ENCODE measurements around the gene CD209.
"Not testable (repeated sequence)": the region's sequence is repeated elsewhere in the genome, so short reads cannot be mapped to it uniquely, and the experiment has no call there.

The CD209 gene, protein sequence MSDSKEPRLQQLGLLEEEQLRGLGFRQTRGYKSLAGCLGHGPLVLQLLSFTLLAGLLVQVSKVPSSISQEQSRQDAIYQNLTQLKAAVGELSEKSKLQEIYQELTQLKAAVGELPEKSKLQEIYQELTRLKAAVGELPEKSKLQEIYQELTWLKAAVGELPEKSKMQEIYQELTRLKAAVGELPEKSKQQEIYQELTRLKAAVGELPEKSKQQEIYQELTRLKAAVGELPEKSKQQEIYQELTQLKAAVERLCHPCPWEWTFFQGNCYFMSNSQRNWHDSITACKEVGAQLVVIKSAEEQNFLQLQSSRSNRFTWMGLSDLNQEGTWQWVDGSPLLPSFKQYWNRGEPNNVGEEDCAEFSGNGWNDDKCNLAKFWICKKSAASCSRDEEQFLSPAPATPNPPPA

DNA sequence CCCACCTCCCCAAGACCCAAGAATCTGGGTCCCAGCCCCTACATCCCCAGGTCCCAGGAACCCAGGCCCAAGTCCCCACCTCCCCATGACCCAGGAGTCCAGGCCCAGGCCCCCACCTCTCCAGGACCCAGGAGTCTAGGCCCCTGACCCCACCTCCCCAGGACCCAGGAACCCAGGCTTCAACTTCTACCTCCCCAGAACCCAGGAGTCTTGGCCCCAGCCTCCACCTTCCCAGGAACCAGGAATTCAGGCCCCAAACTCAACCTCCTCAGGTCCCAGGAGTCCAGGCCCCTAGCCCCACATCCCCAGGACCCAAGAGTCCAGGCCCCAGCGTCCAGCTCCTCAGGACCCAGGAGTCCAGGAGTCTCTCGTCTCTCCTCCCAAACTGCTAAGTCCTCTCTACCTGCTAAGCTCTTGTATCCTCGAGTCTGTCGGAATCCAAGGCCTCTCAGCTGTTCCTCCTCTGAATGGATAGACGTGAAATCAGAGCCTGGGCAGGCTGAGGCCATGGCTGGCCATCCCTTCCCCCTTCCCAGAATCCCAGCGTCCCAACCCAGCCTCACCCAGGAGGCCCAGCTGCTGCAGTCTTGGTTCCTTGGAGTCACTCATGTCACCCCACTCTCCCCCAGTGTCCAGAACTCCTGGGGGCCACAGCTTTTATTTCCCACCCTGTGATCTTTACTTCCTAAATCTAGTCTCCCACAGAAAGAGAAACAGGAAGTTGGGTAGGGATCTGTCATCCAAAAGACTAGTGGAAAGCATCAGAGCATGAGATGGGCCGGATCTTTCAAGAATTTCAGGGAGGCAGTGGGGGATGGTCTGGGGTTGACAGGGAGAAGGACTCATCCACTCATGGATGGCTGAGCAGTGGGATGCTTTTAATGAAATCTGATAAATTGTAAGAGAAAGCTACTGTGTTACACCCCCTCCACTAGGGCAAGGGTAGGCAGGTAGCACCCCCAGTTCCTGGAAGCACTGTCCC lies at the start of gene CD209:
CD209 (minus strand) TSS at position 632 of the 982 bp plus-strand sequence; CDS start at position 609, 23 bp downstream.
- DNase-seq: no peak

DNA sequence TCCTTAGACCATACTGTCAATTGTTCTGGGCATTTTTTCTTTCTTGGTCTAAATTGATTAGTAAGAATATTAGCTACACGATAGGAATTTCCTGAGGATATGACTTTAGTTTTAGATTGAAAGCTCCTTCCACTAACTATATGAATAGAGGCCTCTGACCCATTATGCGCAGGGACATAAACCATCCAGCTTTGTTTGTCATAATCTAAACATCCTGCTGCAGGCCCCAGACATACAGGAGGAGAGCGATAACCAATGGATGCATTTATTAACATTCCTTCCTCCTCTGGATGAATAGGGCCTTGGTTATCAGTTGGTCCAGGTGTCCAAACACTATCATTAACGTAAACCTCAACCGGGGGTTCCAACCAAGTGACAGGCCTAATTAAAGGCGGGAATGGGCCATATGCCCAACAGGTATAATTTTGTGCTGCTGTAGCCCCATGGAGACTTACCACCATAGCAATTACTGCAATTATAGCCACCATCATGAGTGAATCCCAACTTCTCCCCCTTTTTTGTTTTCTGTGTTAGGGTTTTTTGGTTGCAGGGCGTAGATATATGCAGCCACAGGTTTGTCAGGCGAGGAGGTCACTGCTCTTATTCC lies 48.3 kb upstream of the CD209 start:
- DNase-seq: no peak

DNA sequence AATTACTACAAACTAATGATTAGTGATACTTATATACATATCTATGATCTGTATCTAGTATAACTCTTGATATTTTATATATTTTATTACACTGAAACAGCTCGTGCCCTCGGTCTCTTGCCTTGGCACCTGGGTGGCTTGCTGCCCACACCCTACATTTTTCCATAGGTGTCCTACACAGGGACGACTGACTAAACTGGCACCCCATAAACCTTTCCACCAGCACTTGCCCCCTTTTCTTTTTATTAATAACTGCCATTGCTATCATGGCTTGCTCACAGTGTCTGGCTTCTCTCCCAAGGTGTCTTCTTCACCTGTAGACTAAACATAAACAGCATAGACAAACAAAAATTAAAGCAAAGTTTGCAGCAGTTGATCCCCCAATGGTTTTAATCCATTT lies 46.2 kb upstream of the CD209 start:
- no peak for DNase-seq

DNA sequence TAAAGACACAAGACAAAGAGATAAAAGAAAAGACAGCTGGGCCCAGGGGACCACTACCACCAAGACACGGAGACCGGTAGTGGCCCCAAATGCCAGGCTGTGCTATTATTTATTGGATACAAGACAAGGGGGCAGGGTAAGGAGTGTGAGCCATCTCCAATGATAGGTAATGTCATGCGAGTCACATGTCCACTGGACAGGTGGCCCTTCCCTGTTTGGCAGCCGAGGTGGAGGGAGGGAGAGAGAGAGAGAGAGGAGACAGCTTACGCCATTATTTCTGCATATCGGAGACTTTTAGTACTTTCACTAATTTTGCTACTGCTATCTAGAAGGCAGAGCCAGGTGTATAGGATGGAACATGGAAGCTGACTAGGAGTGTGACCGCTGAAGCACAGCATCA lies 45.4 kb upstream of the CD209 start:
- DNase-seq: not testable (repeated sequence)

DNA sequence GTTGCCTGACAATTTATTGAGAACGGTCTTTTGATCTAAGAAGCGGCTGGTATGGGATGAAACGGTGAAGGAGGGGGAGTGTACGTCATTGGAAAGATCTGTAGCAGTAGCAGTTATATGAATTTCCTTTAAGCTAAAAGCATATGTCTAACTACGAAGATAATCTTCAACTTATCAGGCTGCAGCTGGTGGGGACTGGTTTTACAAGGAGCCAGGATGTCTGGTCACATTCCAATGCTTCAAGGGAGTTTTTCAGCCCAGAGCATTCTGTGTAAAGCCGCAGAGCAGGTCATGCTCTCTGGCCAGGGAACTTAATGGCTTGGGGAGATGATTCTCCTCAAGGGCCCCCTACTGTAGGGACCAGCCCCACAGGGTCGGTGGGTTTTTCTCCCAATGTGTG lies 44.9 kb upstream of the CD209 start:
- no peak for DNase-seq

DNA sequence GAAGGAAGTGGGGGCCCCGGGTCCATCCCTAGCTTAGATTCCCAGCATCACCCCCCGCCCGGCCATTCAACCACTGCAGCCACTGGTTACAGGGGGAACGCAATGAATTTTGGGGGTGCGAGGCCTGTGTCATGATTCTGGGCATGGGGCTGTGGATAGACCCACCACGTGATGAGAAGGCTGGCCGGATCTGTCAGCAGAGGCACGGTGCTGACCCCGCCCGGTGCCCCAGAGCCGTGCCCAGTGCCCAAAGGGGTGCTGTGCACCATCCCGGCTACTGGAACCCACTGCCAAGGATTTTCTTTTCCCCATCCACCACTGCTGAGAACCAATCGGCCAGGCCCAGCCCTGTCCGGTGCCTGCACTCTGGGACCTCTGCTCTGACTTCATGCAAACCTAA lies 43.1 kb upstream of the CD209 start:
- no peak for DNase-seq

DNA sequence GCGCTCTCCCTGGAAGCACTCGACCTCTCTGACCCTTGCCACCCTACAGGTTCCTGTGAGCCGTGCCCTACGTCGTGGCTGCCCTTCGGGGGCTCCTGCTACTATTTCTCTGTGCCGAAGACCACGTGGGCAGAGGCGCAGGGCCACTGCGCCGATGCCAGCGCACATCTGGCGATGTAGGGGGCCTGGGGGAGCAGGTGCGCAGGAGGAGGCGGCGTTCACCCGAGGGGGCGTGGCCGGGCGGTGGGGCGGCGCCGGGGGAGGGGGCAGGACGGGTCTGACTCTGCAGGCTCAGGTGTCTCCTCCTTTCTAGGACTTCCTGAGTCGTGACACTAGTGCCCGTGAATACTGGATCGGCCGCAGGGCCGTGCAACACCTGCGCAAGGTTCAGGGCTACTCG lies 42.1 kb upstream of the CD209 start:
- no peak for DNase-seq

DNA sequence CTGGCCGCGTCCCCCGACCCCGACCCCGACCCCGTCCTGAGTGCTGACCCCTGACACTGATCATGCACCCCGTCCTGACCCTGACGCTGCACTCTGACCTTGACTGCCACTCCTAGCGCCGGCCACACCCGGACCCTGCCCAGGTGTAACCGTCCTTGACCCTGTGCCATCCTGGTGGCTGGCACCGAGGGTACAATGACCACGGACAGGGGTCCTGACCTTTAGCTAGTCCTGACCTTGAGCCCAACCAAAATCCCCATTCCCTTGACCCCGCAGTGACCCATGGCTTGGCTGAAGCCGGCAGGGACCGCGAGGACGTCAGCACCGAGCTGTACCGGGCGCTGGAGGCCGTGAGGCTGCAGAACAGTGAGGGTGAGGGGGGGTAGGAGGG lies 41.6 kb upstream of the CD209 start:
- DNase-seq: no peak

DNA sequence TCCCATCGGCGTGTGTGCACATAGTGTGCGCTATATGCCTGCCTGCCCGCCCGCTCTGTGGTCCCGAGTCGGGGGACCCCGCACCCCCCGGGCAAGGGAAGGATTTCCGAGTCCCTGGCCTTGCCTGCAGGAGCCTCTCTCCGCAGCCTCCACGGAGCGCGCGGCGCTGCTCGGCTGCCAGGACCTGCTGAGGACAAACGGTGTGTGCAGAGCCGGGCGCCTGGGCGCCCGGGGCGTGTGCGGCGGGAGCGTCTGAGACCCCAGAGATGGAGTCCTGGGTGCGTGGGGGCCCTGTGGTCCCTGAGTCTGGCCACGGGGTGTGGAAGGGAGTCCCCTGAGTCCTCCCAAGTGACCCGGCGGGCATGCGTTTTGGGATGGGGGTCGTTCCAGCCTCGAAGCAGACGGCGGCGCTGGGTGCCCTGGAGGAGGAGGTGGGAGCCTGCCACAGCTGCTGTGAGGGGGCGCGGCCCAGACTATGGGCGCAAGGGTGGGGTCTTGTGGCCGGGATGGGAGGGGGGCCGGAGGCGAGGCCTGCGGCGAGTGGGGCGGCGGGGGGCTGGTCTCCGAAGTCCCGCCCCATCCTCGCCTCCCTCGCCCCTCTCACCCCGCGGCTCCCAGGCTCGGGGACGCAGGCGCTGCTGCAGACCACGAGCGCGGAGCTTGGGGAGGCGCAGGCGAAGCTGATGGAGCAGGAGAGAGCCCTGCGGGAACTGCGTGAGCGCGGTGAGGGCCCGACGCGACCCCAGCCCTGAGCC lies 41.0 kb upstream of the CD209 start:
- no peak for DNase-seq

DNA sequence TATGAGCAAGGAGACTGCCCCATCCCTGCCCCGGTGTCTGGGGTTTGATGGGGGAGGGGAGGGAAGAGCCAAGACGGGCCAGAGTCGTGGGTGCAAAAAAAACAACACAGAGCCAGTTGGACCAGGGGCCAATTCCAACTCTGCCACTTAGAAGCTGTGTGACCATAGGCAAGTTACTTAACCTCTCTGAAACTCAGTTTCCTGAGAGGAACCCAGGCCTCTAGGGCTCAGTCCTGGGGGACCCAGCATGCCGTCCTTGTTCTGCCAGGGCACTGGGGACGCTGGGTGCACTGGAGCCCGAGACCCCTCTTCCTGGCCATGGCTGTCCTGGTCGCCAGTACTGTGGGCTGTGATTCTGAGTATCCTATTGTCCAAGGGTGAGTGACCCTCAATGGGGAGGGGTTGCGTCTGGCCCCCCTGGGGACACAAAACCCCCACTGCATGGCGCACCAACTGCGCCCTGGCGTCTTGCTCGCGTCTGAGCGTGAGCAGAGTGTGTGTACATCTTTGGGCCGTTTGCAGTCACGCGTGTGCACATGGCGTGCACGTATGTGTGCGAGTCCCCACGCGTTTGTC lies 40.4 kb upstream of the CD209 start:
- no peak for DNase-seq

DNA sequence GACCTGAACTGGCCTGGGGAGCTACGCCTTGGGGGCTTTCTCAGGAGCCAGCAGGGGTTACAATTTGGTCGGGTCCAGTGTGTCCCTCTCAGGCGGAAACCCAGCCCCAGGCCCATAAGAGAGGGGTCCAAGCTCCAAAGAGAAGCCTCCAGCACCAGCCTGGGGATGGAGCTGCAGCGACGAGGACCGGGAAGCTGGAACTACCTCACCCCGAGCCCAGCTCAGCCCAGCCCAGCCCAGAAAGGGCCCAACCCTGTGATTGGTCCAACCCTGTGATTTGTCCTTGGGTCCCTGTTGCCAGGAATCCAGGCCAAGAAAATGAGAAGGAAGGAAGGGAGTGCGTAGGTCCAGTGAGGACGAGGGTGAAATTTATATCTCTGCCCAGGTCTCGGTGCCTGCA lies 39.8 kb upstream of the CD209 start:
- no peak for DNase-seq

DNA sequence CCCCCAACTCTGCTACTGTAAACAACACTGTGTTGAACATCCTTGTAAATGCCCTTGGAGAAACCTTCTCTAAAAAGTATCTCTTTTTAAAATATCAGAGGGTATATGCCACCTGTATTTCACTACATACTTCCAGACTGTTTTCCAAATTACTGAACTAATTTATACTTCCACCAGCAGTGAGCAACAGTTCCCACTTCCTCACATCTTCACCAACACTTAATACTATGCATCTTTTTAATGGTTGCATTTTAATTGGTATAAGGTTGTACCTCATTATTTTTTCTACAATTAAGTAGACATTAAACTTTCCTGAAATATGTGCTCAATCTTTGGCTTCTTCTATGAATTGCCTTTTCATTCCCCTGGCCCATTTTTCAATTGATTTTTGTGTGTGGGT lies 37.5 kb upstream of the CD209 start:
- no peak for DNase-seq

DNA sequence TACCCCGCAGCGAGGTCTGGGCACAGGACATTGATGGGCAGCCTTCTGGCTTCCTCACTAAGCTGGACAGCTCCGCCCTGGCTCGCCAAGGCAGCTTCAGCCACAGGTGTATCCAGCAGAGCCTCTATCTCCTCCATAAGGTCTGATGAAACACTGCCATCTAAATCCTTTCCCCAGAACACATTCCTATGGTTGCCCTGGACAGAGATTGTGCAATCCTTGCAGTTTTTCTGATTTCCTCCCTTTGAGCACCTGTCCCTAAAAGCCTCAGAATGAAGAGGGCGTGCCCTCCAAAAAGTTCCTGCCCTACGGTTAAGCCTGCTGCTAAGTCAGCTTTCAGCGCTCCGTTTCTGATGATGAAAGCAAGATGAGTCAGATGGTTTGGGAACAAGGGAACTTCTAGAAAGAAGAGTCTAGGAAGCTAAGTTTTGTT lies 36.7 kb upstream of the CD209 start:
- no peak for DNase-seq

DNA sequence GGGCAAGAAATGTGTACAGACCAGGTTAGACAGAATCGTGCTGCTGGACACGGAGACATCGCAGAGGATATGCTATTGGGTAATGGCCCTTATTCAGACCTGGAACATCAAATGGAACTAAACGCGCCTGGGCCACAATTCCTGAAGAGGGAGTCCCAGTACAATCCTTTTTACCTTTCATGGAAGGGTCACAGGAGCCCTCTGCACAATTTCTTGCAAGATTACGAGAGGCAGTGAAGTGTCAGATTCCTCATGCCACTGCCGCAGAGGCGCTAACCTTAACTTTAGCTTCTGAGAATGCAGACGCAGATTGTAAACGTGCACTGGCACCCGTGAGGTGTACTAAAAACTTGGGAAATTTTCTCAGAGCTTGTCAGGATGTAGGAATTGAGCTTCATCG lies 33.8 kb upstream of the CD209 start:
- DNase-seq: no peak

DNA sequence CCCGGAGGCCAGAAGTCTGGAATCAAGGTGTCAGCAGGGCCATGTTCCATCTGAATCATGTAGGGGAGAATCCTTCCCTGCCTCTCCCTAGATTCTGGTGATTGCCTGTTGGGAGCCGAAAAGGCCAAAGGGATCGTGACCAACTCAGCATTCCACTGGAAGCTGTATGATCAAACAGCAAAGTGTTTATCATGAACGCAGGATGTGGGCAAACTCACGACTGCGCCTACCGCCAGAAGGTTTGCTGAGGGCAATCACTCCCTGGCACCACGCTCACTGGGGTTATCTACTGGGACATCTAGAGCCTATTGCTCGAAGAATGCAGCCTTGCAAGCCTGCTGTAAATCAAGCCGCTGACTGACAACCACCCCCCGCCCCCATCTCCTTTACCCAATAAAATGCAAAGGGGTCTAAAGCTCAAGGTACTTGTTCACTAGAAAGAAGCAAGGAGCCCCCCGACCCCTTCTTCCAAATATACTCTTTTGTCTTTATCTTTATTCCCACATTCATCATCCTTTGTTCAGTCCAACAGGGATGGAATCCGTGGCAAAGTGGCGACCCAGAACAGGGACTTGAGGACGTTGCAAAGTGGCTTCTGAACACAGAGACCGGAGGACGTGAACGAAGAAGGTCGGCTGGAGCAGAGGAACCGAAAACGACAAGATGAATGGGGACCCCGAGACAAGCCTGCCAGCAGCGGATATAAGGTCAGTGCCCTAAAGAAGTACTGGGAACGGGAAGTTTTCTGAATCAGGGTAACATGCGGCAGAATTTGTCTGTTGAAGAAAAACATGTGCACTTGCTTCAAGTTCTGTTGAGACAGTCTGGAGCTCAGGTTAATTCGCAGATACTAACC lies 32.5 kb upstream of the CD209 start:
- no peak for DNase-seq

DNA sequence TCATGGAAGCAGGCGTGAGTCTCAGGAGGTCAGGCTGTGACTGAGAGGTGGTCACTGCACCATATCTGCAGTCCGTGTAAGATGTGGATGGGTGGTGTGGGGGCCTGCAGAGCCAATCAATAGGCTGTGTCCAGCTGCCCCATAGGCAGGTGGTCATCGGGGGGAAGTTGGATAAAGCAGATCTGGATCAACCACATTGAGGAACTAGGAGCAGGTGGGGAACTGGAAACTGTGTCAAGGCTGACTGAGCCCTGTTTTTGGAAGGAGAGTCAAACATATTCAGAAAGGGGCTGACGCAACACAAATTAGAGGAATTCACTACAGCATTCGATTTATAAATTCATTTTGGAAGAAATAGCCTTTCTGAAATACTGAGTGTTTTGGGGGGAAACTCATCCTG lies 30.7 kb upstream of the CD209 start:
- no peak for DNase-seq

DNA sequence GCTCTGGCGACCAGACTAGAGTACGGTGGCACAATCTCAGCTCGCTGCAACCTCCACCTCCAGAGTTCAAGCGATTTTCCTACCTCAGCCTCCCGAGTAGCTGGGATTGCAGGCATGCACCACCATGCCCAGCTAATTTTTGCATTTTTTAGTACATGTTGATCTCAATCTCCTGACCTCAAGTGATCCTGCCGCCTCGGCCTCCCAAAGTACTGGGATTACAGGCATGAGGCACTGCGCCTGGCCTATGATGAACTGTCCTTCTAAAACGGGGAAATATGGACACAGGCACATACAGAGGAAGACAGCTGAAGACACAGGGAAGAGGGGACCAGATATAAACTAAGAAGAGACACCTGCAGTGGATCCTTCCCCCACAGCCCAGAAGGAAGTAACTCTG lies 28.4 kb upstream of the CD209 start:
- DNase-seq: no peak

DNA sequence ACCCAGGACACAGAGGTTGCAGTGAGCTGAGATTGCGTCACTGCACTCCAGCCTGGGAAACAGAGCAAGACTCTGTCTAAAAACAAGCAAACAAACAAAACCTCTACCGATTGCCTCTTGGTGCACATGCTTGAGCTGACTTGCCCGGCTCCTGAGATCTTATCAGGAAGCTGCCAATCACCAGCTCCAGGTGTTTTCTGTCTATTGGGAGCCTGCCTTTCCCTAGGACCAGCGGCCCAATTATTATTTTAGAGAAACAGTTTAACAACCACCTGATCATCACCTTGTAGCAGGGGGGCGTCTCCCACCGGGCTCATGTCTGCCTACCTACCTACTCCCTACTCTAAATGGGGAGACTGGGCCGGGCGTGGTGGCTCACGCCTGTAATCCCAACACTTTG lies 26.5 kb upstream of the CD209 start:
- DNase-seq: no peak

DNA sequence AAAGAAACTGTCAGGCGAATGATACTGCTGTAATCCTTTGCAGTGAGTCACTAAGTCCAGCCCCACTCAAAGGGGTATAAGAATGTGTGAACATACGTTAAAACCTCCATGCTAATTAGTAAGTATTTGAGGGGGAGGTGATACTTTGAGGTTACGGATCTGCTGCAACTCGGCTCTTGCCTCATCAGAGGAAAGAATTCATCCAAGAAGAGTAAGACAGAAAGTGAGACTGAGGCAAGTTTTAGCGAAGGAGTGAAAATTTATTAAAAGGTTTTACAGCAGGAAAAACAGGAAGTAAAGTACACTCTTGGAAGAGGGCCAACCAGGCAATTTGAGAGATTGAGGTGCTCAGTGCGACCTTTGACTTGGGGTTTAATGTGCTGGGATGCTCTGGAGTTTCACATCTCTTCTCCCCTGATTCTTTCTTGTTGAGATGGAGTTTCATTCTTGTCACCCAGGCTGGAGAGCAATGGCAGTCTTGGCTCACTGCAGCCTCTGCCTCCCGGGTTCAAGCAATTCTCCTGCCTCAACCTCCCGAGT lies 25.5 kb upstream of the CD209 start:
- DNase-seq: no peak

DNA sequence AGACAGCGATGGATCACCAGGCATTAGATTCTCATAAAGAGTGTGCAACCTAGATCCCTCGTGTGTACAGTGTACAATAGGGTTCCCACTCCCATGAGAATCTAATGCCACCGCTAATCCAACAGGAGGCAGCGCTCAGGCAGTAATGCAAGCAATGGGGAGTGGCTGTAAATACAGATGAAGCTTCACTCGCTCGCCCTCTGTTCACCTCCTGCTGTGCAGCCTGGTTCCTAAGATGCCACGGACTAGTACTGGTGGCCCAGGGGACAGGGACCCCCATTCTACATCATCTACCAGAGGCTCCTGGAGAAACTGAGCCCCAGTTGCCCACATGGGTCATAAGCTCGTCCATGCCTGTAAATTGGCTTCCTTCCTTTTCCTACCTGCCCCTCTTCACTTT lies 23.7 kb upstream of the CD209 start:
- no peak for DNase-seq

DNA sequence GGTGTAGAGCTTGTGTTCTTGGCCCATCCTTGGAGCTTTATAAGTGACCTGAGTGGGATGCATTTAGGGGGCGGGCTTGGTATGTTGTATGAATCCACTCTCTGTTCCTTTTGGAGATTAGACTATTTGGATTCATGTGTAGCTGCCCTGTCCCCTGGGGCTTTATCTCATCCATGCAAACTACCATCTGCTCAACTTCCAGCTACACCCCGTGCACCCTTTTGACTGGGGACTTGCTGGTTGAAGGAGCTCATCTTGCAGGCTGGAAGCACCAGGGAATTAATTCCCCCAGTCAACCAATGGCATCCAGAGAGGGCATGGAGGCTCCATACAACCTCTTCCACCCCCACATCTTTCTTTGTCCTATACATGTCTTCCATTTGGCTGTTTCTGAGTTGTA lies 21.8 kb upstream of the CD209 start:
- no peak for DNase-seq
